CD4-positive, alpha-beta T cell treated with Interleukin-2 at 100 ng/mL for 4 hours (primary cell): ENCODE results near the gene OR13G1.
"Not testable (repeated sequence)": the region's sequence is repeated elsewhere in the genome, so short reads cannot be mapped to it uniquely, and the experiment has no call there.

Experiments used
- DNase-seq: peaks from one replicate; pipeline ENCODE4 v3.0.0-alpha.2; 2020; ENCODE audit warnings: low spot score

Gene OR13G1

GRCh38 chr1:247679639-247680038, at the start of gene OR13G1:
OR13G1 (minus strand) TSS chr1:247679739; CDS start chr1:247673041, 6,698 bp downstream.
- DNase-seq: no peak

- no peak for DNase-seq
Observed at GRCh38 chr1:247721222-247721621, 41.7 kb upstream of the OR13G1 start.

GRCh38 chr1:247716546-247716945, 37.0 kb upstream of the OR13G1 start, which contains the start of gene OR6F1:
OR6F1 (minus strand) TSS chr1:247716646; CDS start chr1:247712755, 3,891 bp downstream.
- no peak for DNase-seq

GRCh38 chr1:247713753-247714152, 34.2 kb upstream of the OR13G1 start:
- no peak for DNase-seq

- not testable (repeated sequence) for DNase-seq
Observed at GRCh38 chr1:247710681-247711080, 31.1 kb upstream of the OR13G1 start.

GRCh38 chr1:247701338-247701737, 21.8 kb upstream of the OR13G1 start:
- no peak for DNase-seq

- peak; percentile 32 for DNase-seq
Observed at GRCh38 chr1:247681288-247681897, 1.9 kb upstream of the OR13G1 start.

GRCh38 chr1:247680171-247680570, 632 bp upstream of the OR13G1 start:
- no peak for DNase-seq

GRCh38 chr1:247669225-247669624, 10.3 kb downstream of the OR13G1 start:
- DNase-seq: no peak

GRCh38 chr1:247656221-247656875, 23.2 kb downstream of the OR13G1 start:
- DNase-seq: no peak

GRCh38 chr1:247653040-247653439, 26.5 kb downstream of the OR13G1 start:
- no peak for DNase-seq

GRCh38 chr1:247647864-247648263, 31.7 kb downstream of the OR13G1 start:
- no peak for DNase-seq

- DNase-seq: no peak
Observed at GRCh38 chr1:247646867-247647266, 32.7 kb downstream of the OR13G1 start.

GRCh38 chr1:247642742-247643141, 36.8 kb downstream of the OR13G1 start:
- DNase-seq: no peak

- DNase-seq: no peak
Observed at GRCh38 chr1:247639381-247639981, 40.1 kb downstream of the OR13G1 start.

GRCh38 chr1:247638781-247639180, 40.8 kb downstream of the OR13G1 start:
- DNase-seq: no peak

- no peak for DNase-seq
Observed at GRCh38 chr1:247638011-247638410, 41.5 kb downstream of the OR13G1 start.

- no peak for DNase-seq
Observed at GRCh38 chr1:247627951-247628350, 51.6 kb downstream of the OR13G1 start.
